NK-92 treated with Interleukin-12 subunit alpha and Interleukin-12 subunit beta, amount 100 ng/mL, for 24 hours (cell line): ENCODE measurements around the gene DUSP28.
A peak's percentile ranks its signal among the peaks of the same experiment; 100 is the strongest.

ENCODE experiments used
- DNase-seq: peaks from one replicate; lab custom pipeline; 2025; lab: John Stamatoyannopoulos, UW

The DUSP28 gene

DNA sequence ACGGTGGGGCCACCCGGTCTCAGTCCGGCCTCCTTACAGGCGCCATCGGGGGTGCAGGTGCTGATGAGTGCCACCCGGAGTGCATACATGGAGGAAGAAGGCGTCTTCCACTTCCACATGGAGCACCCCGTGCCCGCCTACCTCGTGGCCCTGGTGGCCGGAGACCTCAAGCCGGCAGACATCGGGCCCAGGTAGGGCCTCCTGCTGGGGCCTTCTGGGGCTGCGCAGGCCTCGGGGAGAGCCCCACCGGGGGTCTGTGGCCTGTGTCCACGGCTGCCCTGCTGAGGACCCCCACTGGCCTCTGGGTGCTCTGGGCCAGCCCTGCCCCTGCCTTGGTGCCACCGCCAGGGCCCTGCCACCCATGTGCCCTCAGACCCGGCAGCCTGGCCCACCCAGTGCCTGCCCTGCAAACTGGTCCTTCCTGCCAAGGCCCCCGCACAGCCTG lies 12.9 kb downstream of the DUSP28 start:
- DNase-seq: no peak

DNA sequence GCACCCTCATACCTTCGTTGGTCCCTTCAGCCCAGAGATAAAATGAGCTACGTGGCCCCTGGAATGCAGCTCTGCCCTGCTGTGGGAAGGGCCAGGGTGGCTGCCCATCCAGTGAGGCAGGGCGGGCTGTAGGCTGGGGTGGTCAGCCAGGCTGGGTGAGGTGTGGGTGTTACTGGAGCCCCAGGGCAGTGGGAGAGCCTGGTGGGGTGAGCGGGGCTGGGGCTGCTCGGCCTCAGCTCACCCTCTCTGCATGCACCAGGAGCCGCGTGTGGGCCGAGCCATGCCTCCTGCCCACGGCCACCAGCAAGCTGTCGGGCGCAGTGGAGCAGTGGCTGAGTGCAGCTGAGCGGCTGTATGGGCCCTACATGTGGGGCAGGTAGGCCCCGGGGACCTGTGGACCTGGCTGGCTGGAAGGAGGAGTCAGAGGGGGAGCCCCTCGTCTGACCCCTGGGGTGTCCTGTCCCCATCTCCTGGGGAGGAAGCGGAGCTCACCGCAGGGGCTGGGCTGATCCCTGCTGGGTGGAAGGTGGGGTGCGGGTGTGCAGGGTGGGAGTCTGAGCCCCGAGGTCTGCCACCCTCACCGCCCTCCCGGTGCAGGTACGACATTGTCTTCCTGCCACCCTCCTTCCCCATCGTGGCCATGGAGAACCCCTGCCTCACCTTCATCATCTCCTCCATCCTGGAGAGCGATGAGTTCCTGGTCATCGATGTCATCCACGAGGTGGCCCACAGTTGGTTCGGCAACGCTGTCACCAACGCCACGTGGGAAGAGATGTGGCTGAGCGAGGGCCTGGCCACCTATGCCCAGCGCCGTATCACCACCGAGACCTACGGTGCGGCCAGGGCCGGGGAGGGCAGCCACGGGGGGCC lies 13.6 kb downstream of the DUSP28 start:
- DNase-seq: no peak

DNA sequence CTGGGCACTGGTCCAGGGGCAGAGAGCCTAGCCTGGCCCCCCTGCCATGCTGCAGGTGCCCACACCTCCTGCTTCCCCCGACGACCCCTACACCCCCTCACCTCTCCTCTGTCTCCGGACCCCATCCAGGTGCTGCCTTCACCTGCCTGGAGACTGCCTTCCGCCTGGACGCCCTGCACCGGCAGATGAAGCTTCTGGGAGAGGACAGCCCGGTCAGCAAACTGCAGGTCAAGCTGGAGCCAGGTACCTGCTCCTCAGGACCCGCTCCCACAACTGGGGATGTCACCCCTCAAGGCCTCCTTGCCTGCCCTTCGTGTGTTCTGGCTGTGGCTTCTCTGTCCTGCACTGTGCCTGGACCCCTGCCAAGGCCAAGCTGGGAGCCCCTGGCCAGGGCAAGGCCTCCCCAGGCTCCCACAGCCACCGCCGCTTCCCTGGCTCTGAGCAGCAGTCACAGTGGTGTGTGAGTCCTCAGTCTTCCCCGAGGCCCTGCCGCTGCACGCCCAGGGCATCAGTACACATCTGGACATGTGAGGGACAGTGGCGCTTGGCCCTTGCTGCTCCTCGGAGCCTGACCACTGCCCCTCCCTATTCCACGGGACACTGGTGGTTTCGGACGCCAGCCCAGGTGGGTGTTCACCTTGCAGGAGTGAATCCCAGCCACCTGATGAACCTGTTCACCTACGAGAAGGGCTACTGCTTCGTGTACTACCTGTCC lies 14.4 kb downstream of the DUSP28 start:
- no peak for DNase-seq

DNA sequence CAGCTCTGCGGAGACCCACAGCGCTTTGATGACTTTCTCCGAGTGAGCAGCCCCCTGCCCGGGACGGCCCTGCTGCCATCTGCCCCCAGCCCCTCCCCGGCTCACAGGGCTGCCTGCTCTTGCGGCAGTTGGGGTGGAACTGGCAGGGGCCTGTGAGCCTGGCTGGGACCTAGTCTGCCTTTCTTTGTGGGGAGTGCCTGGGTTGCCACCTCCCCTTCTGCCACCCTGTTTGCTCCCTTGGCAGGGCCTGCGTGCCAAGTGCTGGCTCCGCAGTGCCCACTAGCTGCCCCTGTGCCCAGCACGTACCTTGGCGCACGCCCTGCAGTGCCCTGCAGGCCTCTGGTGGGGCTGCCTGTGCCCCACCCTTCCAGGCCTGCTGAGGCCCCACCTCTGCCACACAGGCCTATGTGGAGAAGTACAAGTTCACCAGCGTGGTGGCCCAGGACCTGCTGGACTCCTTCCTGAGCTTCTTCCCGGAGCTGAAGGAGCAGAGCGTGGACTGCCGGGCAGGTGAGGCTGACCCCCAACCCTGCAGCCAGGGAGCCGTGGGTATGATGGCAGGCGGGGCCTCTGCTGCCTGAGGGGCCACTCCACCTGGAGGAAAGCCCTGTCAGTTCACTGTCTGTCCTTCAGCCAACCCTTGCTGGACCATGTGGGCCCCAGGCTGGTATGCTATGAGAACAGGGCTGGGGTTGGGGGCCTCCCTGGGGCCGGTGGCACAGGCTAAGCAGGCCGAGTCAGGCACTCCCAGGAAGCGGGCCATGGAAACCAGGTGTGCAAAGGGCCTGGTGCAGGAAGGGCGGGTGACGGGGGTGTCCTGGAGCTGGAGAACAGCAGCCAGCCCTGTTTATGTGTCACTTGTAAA lies 15.2 kb downstream of the DUSP28 start:
- no peak for DNase-seq

DNA sequence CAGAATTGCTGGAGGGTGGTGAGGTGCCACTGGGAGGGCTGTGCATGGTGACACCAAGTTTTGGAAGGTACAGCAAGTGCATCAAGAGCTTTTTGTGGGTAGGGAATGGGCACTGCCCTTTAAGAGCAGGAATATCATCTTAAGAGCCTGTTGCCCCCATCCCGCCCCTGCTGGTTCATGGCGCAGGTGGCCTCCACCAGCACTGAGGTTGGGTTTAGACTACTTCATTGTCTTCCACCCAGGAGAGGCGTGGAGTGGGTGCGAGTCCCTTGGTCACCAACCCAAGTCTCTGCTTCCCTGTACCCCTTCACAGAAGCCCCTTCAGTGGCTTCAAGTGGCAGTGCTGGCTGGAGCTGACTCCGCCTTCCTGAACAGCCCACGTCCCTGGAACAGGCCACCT lies 15.9 kb downstream of the DUSP28 start:
- no peak for DNase-seq

DNA sequence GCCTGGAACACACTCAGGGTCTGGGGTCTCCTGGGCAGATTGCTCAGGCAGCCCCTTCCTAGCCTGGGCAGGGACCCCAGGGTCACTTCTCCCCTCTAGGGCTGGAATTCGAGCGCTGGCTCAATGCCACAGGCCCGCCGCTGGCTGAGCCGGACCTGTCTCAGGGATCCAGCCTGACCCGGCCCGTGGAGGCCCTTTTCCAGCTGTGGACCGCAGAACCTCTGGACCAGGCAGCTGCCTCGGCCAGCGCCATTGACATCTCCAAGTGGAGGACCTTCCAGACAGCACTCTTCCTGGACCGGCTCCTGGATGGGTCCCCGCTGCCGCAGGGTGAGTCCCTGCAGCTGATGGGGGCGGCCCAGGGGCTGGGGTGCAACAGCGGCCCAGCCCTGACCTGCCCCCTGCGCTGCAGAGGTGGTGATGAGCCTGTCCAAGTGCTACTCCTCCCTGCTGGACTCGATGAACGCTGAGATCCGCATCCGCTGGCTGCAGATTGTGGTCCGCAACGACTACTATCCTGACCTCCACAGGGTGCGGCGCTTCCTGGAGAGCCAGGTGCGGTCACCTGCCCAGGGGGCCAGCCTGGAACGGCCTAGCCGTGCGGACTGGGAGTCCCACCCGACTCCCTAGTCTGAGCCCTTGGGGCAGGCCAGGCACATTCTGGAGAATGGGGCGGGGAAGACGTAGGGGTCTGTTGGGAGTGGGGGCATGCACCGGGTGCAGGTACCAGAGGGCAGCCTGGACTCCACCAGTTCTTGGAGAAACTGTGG lies 16.5 kb downstream of the DUSP28 start:
- no peak for DNase-seq

DNA sequence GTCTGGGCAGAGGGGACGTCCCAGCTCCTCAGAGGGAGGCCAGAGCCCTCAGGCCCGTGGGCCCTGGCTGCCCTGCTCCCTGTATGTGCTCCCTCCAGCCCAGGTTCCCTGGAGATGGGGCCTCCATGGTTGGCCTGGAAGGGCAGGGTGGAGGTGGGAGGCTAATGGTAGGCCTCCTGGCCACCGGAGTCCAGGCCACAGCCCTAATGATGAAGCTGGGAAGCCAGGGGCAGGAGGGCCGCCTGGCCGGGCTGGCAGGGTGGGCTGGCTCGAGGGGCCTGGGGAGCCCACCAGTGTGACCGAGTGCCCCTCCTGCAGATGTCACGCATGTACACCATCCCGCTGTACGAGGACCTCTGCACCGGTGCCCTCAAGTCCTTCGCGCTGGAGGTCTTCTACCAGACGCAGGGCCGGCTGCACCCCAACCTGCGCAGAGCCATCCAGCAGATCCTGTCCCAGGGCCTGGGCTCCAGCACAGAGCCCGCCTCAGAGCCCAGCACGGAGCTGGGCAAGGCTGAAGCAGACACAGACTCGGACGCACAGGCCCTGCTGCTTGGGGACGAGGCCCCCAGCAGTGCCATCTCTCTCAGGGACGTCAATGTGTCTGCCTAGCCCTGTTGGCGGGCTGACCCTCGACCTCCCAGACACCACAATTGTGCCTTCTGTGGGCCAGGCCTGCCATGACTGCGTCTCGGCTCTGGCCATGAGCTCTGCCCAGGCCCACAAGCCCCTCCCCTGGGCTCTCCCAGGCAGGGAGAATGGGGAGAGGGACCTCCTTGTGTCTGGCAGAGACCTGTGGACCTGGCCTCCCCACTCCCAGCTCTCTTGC lies 17.3 kb downstream of the DUSP28 start:
- DNase-seq: no peak

DNA sequence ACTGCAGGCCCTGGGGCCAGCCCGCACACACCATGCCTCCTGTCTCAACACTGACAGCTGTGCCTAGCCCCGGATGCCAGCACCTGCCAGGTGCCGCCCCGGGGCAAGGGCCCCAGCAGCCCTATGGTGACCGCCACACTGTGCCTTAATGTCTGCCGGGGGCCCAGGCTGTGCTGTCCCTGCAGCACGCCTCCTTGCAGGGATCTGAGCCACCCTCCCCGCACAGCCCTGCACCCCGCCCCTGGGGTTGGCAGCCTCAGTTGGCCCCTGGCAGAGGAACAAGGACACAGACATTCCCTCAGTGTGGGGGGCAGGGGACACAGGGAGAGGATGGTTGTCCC lies 17.9 kb downstream of the DUSP28 start:
- DNase-seq: no peak

DNA sequence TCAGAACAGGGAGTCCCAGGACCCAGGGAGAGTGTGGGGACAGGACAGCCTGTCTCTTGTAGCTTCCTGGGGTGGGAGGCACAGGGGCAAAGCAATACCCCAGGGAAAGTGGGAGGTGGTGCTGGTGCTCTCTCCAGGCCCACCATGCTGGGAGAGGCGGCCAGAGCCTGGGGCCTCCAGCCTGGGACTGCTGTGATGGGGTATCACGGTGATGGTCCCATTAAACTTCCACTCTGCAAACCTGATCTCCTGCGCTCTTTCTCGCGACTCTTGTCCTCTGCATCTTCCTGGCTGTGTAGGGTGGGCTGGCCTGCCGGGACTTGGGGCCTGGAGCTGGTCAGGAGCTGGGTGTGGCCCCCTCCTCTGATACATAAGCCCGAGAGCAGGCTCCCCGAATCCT lies 18.3 kb downstream of the DUSP28 start:
- no peak for DNase-seq

DNA sequence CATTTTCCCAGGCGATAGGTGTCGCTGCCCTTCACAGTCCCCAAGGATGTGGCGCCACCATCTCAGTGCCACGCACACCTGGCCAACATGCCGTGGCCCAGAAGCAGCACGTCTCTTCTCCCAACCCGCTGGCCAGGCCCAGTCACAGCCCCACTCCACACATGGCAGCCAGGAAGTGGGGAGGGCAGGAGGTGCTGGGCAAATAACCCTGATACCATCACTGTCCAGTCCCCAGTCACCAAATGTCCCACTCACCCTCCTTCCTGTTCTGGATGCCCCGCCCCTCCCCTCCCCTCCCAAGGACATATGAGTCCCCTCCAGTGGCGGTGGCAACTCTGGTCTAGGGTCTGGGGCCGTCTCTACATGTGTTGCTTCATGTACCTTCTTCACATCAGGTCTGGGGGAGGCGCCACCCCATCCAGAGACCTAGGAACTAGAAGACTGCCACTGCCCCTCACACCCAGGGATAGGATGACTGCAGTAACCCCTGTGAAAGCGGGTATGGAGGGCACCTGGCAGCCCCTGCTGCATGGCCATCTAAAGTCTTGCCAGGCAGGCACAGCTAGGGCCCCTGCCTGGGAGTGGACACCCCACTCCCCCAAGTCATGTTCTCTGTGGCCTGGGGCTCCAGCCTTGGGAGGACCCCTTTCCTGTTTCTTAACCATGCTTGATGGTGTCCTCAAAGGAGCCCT lies 19.1 kb downstream of the DUSP28 start:
- no peak for DNase-seq

DNA sequence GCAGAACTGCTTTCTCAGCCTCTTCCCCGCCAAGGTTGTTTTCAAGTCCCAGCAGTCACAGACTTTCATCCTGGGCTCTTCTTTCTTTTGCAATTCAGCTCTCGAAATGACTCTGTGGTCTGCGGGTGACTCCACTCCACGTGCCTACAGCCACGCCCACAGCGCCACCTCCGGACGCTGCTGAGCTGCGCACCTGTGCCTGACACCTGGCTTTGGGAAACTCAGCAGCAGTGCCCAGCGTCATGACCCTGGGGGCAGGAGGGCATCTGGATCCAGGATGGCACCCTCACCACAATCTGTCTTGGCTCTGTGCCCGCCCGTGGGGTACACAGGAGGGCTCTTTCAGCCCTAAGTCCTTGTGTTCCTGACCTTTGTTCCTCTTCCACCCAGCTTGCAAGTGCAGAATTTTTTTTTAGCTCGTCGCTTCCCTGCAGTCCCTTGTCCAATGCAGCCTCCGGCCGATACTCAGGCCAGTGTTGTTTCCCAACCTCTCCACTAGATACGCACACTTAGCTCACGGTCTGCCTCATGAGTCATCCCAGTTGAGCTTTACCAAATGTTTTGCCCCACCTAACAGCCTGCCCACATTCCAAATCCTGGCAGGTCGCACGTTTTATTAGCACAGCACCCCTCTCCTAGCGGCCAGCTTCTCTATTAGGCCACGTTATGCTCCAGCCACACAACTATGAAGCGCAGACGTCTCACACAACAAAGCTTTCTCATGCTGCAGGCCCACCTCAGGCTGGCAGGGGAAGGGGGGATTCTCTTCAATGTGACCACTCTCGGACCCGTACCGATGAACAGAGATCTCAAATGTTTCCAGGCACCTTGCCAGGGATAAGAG lies 19.8 kb downstream of the DUSP28 start:
- DNase-seq: no peak

DNA sequence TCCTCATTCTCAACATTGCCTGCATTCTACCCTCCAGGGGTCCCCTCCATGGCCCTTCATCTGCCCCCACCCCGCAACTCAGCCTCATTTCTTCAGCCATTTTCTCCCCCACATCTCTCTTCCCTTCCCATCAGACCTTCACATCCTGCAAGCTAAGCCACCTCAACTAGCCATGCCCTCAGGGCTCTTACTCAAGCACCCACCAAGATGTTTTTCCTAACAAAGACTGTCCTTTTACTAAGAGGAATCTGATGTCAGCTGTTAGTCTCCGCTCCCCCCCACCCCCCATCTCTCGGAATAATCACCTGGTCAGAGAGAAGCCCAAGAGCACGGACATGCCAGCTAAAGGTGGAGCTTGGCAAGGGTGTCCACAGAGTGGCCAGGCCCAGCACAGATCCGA lies 21.7 kb downstream of the DUSP28 start:
- DNase-seq: no peak

DNA sequence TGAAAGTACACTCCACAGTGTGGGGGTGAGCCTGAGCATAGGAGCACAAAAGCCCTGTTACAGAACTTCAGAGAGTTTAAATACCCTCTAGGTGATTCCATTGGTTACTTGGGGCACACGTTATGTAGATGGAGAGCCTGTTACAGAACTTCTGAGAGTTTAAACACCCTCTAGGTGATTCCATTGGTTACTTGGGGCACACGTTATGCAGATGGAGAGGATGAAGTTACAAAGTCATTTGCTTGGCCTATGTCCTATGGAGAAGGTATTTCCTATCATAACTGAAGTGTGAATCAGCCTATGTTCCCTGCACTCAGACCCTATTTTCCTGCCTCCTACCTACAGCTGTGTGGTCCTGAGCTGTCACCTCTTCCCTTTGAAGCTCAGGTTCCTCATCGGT lies 22.6 kb downstream of the DUSP28 start:
- no peak for DNase-seq

DNA sequence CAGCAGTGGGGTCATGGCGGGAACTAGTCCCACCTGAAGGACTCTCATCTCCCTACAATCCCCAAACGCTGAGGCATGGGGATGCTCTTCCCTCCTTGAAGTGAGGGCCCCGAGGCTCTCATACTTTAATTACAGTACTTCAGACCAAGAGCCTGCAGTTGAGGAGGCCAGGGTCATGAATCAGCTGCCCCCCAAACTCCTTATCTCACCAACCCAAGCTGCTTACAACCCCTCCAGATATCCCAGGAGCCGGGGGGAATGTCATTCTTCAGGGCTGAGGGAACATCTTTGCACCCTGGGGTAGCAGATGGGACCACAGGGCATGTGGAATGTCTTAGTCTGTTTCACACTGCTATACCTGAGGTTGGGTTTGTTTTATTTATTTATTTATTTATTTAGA lies 23.6 kb downstream of the DUSP28 start:
- no peak for DNase-seq

DNA sequence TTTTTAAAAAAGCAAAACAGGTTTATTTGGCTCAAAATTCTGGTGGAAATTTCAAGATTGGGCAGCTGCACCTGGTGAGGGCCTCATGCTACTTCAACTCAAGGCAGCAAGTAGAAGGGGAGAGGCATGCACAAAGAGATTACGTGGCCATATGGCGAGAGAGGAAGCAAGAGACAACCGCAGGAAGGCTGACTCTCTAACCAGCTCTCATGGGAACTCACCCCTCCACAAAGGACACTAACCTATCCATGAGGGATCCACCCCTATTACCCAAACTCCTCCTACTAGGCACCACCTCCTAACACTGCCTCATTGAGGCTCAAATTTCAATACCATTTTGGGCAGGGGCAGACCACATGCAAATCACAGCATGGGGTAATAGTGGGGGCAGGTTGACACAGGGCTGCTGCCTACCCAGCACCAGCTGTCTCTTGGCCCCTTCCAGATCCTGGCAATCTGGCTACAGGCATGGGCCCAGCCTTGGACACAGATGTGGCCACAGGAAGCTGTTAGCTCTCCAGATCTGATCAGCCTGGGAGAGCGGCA lies 24.4 kb downstream of the DUSP28 start:
- no peak for DNase-seq

DNA sequence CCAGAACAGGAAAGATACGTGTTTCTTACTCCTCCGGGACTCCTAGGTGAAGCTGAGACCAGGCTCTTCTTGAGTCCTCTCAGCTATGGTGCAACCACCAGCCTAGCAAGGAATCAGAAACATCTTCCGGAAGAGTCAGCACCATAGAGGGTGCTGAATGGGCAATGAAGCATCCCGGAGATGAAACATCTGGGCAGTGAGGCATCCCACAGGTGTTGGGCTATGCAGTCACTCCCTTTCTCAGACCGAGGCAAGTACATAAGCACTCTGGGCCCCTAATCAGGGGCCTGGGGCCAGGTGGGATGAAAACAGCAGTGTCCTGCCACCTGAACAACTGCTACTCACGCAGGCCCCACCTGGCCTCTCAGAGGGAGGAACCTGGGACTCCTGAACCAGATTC lies 24.9 kb downstream of the DUSP28 start:
- DNase-seq: no peak

DNA sequence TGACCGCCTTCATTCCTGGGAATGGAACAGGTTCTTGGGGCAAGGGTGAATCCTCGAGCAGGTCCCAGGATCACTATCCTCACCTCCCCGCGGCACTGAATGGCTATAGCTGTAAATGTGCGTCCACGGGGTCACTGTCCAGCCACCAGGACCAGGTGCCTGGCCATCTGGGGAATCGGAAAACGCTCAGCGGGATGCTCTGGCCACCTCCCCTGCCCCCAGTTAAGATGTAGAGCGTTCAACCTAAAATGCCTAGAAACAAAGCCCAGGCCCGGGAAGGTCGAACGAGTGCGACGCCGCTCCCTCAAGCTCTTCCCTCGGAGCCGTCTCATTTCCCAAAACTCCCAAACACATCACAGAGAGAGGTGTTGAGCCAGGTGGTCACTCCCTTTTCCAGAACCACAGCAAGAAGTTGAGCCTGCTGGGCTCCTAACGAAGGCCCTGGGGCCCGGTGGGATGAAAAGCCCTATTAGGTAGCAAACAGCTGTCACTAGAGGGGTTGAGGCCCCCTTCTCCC lies 25.6 kb downstream of the DUSP28 start:
- DNase-seq: no peak

DNA sequence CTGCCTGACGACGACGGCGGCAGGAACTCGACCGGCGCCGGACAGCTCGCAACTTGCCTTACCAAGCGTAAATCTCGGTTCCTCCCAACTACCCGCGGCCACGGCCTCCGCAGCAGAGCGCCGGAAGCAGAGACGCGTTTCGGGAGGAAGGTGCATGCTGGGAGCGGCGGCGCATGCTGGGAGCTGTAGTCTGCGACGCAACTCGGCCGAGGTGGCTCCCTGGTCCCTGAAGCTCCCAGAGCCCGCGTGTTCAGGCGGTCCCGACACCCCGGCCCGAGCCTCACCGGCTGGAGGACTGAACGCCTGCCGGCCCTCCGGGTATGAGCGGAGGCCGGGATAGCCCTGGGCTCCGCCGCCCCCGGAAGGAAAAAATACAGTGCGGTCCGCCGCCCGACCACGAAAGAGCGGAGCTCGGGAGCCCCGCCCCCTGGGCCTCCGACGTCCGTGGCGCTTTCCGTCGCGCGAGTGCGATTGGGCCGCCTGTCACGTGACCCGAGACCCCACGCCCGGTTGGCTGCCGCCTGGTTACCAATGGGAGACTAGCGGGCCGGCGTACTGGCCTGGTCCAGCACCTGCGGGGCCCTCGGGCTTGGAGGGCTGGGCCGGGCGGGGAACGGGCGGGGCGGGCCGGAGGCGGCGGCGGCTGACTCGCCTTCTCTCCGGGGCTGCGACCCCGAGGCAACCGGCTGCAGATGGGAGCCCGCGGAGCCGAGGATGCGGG lies 26.2 kb downstream of the DUSP28 start, which contains the start of gene CAPN10:
CAPN10 (plus strand) TSS at position 537 of the 721 bp plus-strand sequence; CDS start at position 715, 178 bp downstream.
- peak; percentile 96 for DNase-seq
